A673 (cell line): ENCODE data around the gene TMPRSS6.

Experiments used
- EZH2 ChIP-seq: fragments of 200-600 bp; sonication (generic); IDR thresholded peaks from 2 replicates; pipeline ENCODE4 v1.6.1; 2017; ENCODE audit warnings: borderline replicate concordance, low read depth, mild to moderate bottlenecking, mixed read lengths, antibody characterized with exemption, low read length; ENCODE audit not compliant: poor library complexity, severe bottlenecking
- TF ChIP-seq, protein P1 (sequence below): fragments of 300-800, 200-600 bp; sonication (generic); conservative IDR thresholded peaks from 2 replicates; pipeline ENCODE4 v1.5.1; 2017; ENCODE audit warnings: low read depth, mild to moderate bottlenecking, antibody characterized with exemption, low read length, moderate library complexity, mixed read lengths

DNA sequence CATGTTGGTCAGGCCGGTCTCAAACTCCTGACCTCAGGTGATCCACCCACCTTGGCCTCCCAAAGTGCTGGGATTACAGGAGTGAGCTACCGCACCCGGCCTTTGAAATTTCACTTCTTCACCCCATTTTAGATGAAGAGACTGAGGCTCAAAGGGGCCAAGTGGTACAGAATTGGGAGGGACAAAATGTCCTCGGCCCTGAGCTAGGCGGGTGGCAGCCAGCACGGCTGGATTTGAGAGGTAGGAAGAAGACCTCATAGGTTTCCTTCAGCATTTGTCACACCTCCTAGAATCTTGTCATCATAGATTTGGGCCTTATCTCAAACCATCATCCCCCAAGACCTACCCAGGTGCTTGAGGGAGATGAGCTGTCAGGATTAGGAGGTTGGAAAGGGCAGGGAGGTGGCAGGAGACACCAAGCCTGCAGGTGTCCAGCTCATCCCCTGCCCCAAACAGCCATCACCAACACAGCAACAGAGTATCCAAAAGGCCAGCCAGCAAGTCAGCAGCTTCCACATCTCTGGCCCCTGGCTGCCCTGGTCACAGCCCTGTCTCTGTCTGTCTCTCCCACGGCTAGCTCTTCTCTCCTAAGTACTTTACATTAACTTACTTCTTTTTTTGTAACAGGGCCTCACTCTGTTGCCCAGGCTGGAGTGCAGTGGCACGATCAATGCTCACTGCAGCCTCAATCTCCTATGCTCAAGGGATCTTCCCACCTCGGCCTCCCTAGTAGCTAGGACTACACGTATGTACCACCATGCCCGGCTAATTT lies 11.2 kb upstream of the TMPRSS6 start:
- TF ChIP-seq, protein P1, sequence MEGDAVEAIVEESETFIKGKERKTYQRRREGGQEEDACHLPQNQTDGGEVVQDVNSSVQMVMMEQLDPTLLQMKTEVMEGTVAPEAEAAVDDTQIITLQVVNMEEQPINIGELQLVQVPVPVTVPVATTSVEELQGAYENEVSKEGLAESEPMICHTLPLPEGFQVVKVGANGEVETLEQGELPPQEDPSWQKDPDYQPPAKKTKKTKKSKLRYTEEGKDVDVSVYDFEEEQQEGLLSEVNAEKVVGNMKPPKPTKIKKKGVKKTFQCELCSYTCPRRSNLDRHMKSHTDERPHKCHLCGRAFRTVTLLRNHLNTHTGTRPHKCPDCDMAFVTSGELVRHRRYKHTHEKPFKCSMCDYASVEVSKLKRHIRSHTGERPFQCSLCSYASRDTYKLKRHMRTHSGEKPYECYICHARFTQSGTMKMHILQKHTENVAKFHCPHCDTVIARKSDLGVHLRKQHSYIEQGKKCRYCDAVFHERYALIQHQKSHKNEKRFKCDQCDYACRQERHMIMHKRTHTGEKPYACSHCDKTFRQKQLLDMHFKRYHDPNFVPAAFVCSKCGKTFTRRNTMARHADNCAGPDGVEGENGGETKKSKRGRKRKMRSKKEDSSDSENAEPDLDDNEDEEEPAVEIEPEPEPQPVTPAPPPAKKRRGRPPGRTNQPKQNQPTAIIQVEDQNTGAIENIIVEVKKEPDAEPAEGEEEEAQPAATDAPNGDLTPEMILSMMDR: no peak
- TF ChIP-seq EZH2: no peak
